SU-DHL-6 (cell line): Measurements from ENCODE around the gene FBXL4.

ENCODE experiments used
- H2AFZ ChIP-seq: fragments of 200-600 bp; sonication (generic); 2 replicates; pipeline ENCODE4 v1.6.1; 2014; ENCODE audit warnings: low read depth, mild to moderate bottlenecking, moderate library complexity, mixed read lengths, antibody characterized with exemption, low read length; ENCODE audit not compliant: severe bottlenecking
- H3F3A ChIP-seq: fragments of 200-600 bp; shearing (Covaris generic); 2 replicates; pipeline ENCODE4 v1.6.0; 2016; ENCODE audit warnings: antibody characterized with exemption, mild to moderate bottlenecking; ENCODE audit not compliant: insufficient read depth
- H3K27ac ChIP-seq: fragments of 200-600 bp; sonication (generic); 2 replicates; pipeline ENCODE4 v1.5.1; 2016; ENCODE audit warnings: low read depth, mild to moderate bottlenecking, low read length, moderate library complexity, mixed read lengths
- H3K27me3 ChIP-seq: fragments of 200-600 bp; sonication (generic), shearing (Covaris generic); 2 replicates; pipeline ENCODE4 v1.6.0; 2014; ENCODE audit warnings: mild to moderate bottlenecking, low read length
- H3K36me3 ChIP-seq: fragments of 200-600 bp; sonication (generic); 2 replicates; pipeline ENCODE4 v1.6.1; 2014; ENCODE audit warnings: mild to moderate bottlenecking, low read length, mixed read lengths
- H3K4me2 ChIP-seq: fragments of 300-600, 200-600 bp; shearing (Covaris generic), sonication (generic); 2 replicates; pipeline ENCODE4 v1.6.0; 2014; ENCODE audit warnings: low read length, low read depth, mild to moderate bottlenecking; ENCODE audit not compliant: poor library complexity, severe bottlenecking
- H3K4me3 ChIP-seq: fragments of 200-600 bp; sonication (generic); 2 replicates; pipeline ENCODE4 v1.5.1; 2014; ENCODE audit warnings: antibody characterized with exemption, low read length, mild to moderate bottlenecking, mixed read lengths; ENCODE audit not compliant: insufficient read depth, poor library complexity, severe bottlenecking
- H3K79me2 ChIP-seq: fragments of 200-600 bp; sonication (generic); 2 replicates; pipeline ENCODE4 v1.6.1; 2014; ENCODE audit warnings: mild to moderate bottlenecking, low read length, moderate library complexity; ENCODE audit not compliant: insufficient read depth
- H3K9ac ChIP-seq: fragments of 200-600 bp; sonication (generic); 2 replicates; pipeline ENCODE4 v1.7.0; 2014; ENCODE audit warnings: mild to moderate bottlenecking, low read length
- H3K9me2 ChIP-seq: fragments of 200-600 bp; sonication (generic); replicated peaks from 2 replicates; pipeline ENCODE4 v1.6.1; 2014; ENCODE audit warnings: low read length; ENCODE audit not compliant: insufficient read depth
- H3K9me3 ChIP-seq: fragments of 200-600 bp; sonication (generic); 2 replicates; pipeline ENCODE4 v1.6.1; 2014; ENCODE audit warnings: low read length, mixed read lengths; ENCODE audit not compliant: insufficient read depth
- H4K20me1 ChIP-seq: fragments of 200-600 bp; sonication (generic); 2 replicates; pipeline ENCODE4 v1.6.1; 2014; ENCODE audit warnings: low read depth, mild to moderate bottlenecking, antibody characterized with exemption, low read length, moderate library complexity, mixed read lengths
- CTCF ChIP-seq: fragments of 200-600 bp; sonication (generic); IDR thresholded peaks from one replicate; pipeline ENCODE4 v1.5.1; 2017; ENCODE audit warnings: antibody characterized with exemption, mild to moderate bottlenecking, low read length, moderate library complexity; ENCODE audit not compliant: insufficient read depth, poor library complexity, severe bottlenecking
- EZH2phosphoT487 ChIP-seq: fragments of 200-600 bp; sonication (generic), shearing (Covaris generic); conservative IDR thresholded peaks from 2 replicates; pipeline ENCODE4 v1.6.1; 2018; ENCODE audit warnings: mild to moderate bottlenecking, antibody characterized with exemption, low read length, moderate library complexity, mixed read lengths

Gene FBXL4

GRCh38 chr6:98967616-98968015 lies 19.9 kb upstream of the FBXL4 start:
- Histone ChIP-seq H3K9me3 (no peaks in the 10 kb centered on the region), H3K4me2 (no peak overlapping the region), H3K27me3 (no peaks in the 10 kb centered on the region), H3K36me3 (no peaks in the 10 kb centered on the region), H2AFZ (no peak overlapping the region), H3K27ac (no peak overlapping the region), H3K4me3 (no peak overlapping the region), H3F3A (no peaks in the 10 kb centered on the region), H3K79me2 (no peaks in the 10 kb centered on the region), H3K9ac (no peak overlapping the region), H3K9me2 (no peaks in the 10 kb centered on the region), H4K20me1 (no peaks in the 10 kb centered on the region)
- TF ChIP-seq EZH2phosphoT487 (no peak), CTCF (no peak)

- Histone ChIP-seq H3K9ac (no peak overlapping the region), H3K9me2 (0 out of 2 replicates have a peak, but pooled peaks cover 2% of the 10 kb centered on the region), H4K20me1 (no peaks in the 10 kb centered on the region), H3K36me3 (no peaks in the 10 kb centered on the region), H2AFZ (no peak overlapping the region), H3K27me3 (no peaks in the 10 kb centered on the region), H3F3A (no peaks in the 10 kb centered on the region), H3K4me3 (no peak overlapping the region), H3K79me2 (no peaks in the 10 kb centered on the region), H3K9me3 (no peaks in the 10 kb centered on the region), H3K27ac (no peak overlapping the region), H3K4me2 (no peak overlapping the region)
- TF ChIP-seq CTCF, result no peak
These were observed 11.9 kb upstream of the FBXL4 start for GRCh38 chr6:98959631-98960030.

- TF ChIP-seq CTCF (no peak), EZH2phosphoT487 (no peak)
- no peak overlapping the region for H2AFZ ChIP-seq
- H3K9ac ChIP-seq, result no peak overlapping the region
These were observed 11.0 kb upstream of the FBXL4 start for GRCh38 chr6:98958776-98959175.

GRCh38 chr6:98957450-98957849 lies 9.7 kb upstream of the FBXL4 start:
- Histone ChIP-seq H3K79me2 (no peaks in the 10 kb centered on the region), H3K27me3 (no peaks in the 10 kb centered on the region), H3K27ac (no peak overlapping the region), H3K4me2 (no peak overlapping the region), H3F3A (no peaks in the 10 kb centered on the region), H3K9me3 (no peaks in the 10 kb centered on the region), H3K9ac (no peak overlapping the region), H2AFZ (no peak overlapping the region), H3K4me3 (no peak overlapping the region), H4K20me1 (no peaks in the 10 kb centered on the region), H3K9me2 (0 out of 2 replicates have a peak, but pooled peaks cover 2% of the 10 kb centered on the region), H3K36me3 (no peaks in the 10 kb centered on the region)
- TF ChIP-seq CTCF (no peak), EZH2phosphoT487 (no peak)

More at GRCh38 chr6:98958776-98959175, 11.0 kb upstream of the FBXL4 start:
- 0 out of 2 replicates have a peak, but pooled peaks cover 2% of the 10 kb centered on the region for H3K9me2 ChIP-seq
- H3K27me3 ChIP-seq, result no peaks in the 10 kb centered on the region
- no peaks in the 10 kb centered on the region for H4K20me1 ChIP-seq
- no peaks in the 10 kb centered on the region for H3K36me3 ChIP-seq
- no peak overlapping the region for H3K27ac ChIP-seq
- no peak overlapping the region for H3K4me3 ChIP-seq
- no peaks in the 10 kb centered on the region for H3F3A ChIP-seq
- H3K9me3 ChIP-seq, result no peaks in the 10 kb centered on the region
- no peaks in the 10 kb centered on the region for H3K79me2 ChIP-seq
- H3K4me2 ChIP-seq, result no peak overlapping the region
